HL-60/S4 treated with phorbol 12-myristate 13-acetate at 8.2 ng/mL for 4 days and 3 days (cell line): ENCODE data around the gene MMAA.

Experiments
- in situ Hi-C: fragments of 300-500 bp; cut with MboI; formaldehyde crosslinking; loops from 2 replicates; pipeline ENCODE4 v1.15.0; 2022; ENCODE audit warnings: low sequenced_read_pairs

Gene MMAA

GRCh38 chr4:145703850-145704497, 84.8 kb downstream of the MMAA start:
- in situ Hi-C loops = no loop called here

- in situ Hi-C loops = no loop called here
Measured at GRCh38 chr4:145709336-145709735, 90.2 kb downstream of the MMAA start.
